ENCODE results near the gene CTSD. TPM values are rescaled to one million over a fixed set of nuclear protein-coding genes. Genes with fewer than 3 reads are reported as not detected.

Gene CTSD
- total and polyA plus RNA-seq, 11 donors = 420 to 1,779 (median 722) TPM

DNA sequence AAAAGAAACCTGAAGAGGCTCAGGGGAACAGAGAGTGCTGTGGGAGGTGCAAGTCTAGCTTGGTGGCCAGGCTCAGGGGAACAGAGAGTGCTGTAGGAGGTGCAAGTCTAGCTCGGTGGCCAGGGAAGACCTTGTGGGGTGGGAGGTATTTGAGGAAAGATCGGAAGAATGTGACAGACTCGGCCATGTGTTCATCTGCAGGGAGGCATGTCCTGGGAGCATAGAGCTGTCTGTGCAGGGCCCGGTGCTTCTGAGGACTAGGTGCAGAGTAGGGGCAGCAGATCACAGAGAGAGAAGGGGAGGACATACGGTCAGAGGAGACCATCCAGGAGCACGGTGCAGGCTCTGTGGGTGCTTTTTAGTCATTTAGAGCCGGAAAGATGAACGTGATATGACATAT is 24.2 kb downstream of the CTSD start:
- Histone ChIP-seq H3K9me3 (peaks cover 0 to 18% (median 7%) of the 10 kb centered on the region in 12 donors), H3K4me3 (no peak overlapping the region), H3K27me3 (peaks cover 0 to 34% (median 8%) of the 10 kb centered on the region in 9 donors), H3K4me1 (peaks cover 0 to 4% (median 0%) of the 10 kb centered on the region in 12 donors), H3K27ac (no peak overlapping the region), H3K36me3 (no peaks in the 10 kb centered on the region)
- intact Hi-C loops (cut with DNase I) = no loop called here
- 72 to 77% (median 74%) methylated on average over 8 of the region's 8 CpGs for WGBS, 4 donors
- TF ChIP-seq POLR2A (IDR thresholded peaks at IDR 0.05) = no peak
- TF ChIP-seq, protein P1, sequence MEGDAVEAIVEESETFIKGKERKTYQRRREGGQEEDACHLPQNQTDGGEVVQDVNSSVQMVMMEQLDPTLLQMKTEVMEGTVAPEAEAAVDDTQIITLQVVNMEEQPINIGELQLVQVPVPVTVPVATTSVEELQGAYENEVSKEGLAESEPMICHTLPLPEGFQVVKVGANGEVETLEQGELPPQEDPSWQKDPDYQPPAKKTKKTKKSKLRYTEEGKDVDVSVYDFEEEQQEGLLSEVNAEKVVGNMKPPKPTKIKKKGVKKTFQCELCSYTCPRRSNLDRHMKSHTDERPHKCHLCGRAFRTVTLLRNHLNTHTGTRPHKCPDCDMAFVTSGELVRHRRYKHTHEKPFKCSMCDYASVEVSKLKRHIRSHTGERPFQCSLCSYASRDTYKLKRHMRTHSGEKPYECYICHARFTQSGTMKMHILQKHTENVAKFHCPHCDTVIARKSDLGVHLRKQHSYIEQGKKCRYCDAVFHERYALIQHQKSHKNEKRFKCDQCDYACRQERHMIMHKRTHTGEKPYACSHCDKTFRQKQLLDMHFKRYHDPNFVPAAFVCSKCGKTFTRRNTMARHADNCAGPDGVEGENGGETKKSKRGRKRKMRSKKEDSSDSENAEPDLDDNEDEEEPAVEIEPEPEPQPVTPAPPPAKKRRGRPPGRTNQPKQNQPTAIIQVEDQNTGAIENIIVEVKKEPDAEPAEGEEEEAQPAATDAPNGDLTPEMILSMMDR (IDR thresholded peaks at IDR 0.05) = no peak
- no peak for ATAC-seq
- no peak for DNase-seq

GRCh38 chr11:1738380-1738779 is 25.3 kb downstream of the CTSD start:
- Histone ChIP-seq H3K27me3 (peaks cover 0 to 46% (median 12%) of the 10 kb centered on the region in 9 donors), H3K27ac (no peak overlapping the region), H3K4me1 (no peaks in the 10 kb centered on the region), H3K36me3 (no peaks in the 10 kb centered on the region), H3K4me3 (no peak overlapping the region), H3K9me3 (peaks cover 0 to 18% (median 7%) of the 10 kb centered on the region in 12 donors)
- no peak for DNase-seq
- 91 to 93% (median 92%) methylated on average over 10 of the region's 10 CpGs for WGBS, 4 donors
- no peak for TF ChIP-seq POLR2A (IDR thresholded peaks at IDR 0.05)
- TF ChIP-seq, protein P1 (IDR thresholded peaks at IDR 0.05) = no peak
- intact Hi-C loops (cut with DNase I) = no loop called here
- no peak for ATAC-seq

DNA sequence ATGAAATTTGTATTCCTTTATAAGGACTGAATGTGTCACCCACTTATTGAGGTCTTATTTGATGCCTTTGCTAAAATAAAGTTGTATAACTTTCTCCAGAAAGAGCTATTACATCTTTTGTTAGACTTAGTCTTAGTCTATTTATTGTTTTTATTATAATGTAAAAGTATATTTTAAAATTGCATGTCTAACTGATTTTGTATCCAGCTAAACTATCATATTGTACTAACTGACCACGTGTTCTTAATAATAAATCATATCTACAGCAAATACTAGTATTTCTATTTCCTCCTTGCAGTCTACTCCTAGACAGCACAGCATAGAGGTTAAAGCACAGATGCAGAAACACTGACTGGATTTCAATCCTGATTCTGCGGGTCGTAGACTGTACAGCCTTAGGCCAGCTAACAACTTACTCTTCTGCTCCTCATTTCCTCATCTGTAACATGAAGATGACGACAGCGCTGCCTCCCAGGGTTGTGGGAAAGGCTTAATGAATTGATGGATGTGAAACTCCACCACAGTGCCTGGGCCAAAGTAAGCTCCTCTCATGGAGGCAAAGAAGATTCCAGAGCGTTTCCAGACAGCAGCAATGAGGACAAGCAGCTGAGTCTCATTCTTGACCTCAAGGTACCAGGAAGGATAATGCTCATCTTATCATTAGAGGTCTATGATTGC is 26.5 kb downstream of the CTSD start:
- Histone ChIP-seq H3K27ac (no peak overlapping the region), H3K36me3 (no peaks in the 10 kb centered on the region), H3K4me1 (no peaks in the 10 kb centered on the region), H3K4me3 (no peak overlapping the region), H3K9me3 (peaks cover 0 to 18% (median 7%) of the 10 kb centered on the region in 12 donors), H3K27me3 (peaks cover 0 to 55% (median 15%) of the 10 kb centered on the region in 9 donors)
- no peak for DNase-seq
- TF ChIP-seq POLR2A (IDR thresholded peaks at IDR 0.05) = no peak
- TF ChIP-seq, protein P1 (IDR thresholded peaks at IDR 0.05) = no peak
- 81 to 89% (median 84%) methylated on average over 6 of the region's 6 CpGs for WGBS, 4 donors
- intact Hi-C loops (cut with DNase I) = no loop called here
- ATAC-seq = no peak

DNA sequence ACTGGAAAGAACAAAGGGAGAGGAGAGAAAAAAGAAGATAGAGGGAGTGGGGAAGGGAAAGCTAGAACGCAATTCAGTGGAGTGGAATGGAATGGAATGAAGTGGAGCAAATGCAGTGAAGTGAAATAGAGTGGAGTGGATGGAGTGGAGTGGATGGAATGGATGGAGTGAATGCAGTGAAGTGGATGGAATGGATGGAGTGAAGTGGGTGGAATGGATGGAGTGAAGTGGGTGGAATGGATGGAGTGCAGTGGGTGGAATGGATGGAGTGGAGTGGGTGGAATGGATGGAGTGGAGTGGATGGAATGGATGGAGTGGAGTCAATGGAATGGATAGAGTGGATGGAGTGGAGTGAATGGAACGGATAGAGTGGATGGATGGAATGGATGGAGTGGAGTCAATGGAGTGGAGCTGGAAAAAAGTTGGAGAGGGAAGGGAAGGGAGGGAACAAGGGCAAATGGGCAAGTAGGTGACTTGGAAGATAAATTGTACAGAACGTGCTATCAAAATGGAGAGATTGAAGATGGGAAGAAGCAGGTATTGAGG is 27.2 kb downstream of the CTSD start:
- Histone ChIP-seq H3K4me3 (no peak overlapping the region), H3K9me3 (peaks cover 0 to 18% (median 7%) of the 10 kb centered on the region in 12 donors), H3K27ac (no peak overlapping the region), H3K36me3 (no peaks in the 10 kb centered on the region), H3K27me3 (peaks cover 0 to 62% (median 15%) of the 10 kb centered on the region in 9 donors), H3K4me1 (no peaks in the 10 kb centered on the region)
- 53 to 67% (median 58%) methylated on average over 3 of the region's 3 CpGs for WGBS, 4 donors
- no peak for TF ChIP-seq POLR2A (IDR thresholded peaks at IDR 0.05)
- TF ChIP-seq, protein P1 (IDR thresholded peaks at IDR 0.05) = no peak
- DNase-seq (no peak), ATAC-seq (no peak)
- intact Hi-C loops (cut with DNase I) = no loop called here
